H1 (cell line): Measurements from ENCODE around the gene FANCD2OS. TPM values are rescaled to one million over a fixed set of nuclear protein-coding genes. Genes with fewer than 3 reads are reported as not detected.

Experiments
- CTCF ChIA-PET: fragments of 300-600 bp; sonication (Branson Sonifier 250); formaldehyde crosslinking; loops from one replicate; lab custom pipeline; 2021; ENCODE audit not compliant: partially characterized antibody; lab: Charles Lee
- POLR2A ChIA-PET: fragments of 300-600 bp; sonication (Branson Sonifier 250); formaldehyde crosslinking; loops from one replicate; lab custom pipeline; 2021; ENCODE audit warnings: inconsistent platforms; ENCODE audit not compliant: partially characterized antibody; lab: Charles Lee
- DNase-seq, 2 experiments: peaks; one replicate each; pipeline versions ENCODE4 v3.0.0 to v3.0.0-alpha.2; 2010 to 2022; ENCODE audit warnings: low spot score in 2 of 2, low read depth in 1 of 2, mixed read lengths in 1 of 2
- FAIRE-seq: peaks from 2 replicates; lab custom pipeline; 2011; peaks lifted over from hg19 to GRCh38; lab: Jason Lieb, UNC
- H2AFZ ChIP-seq: 2 replicates; pipeline ENCODE4 v1.8.1; 2012; ENCODE audit warnings: low read length, inconsistent platforms
- H2AK5ac ChIP-seq: 2 replicates; pipeline ENCODE4 v1.6.1; 2013; ENCODE audit warnings: low read depth, low read length
- H2BK120ac ChIP-seq: replicated peaks from 2 replicates; pipeline ENCODE3; 2013; ENCODE audit warnings: low read depth, low read length, inconsistent platforms
- H2BK12ac ChIP-seq: 2 replicates; pipeline ENCODE4 v1.6.1; 2013; ENCODE audit warnings: low read depth, low read length
- H2BK15ac ChIP-seq: 2 replicates; pipeline ENCODE4 v1.6.1; 2013; ENCODE audit warnings: low read length
- H2BK20ac ChIP-seq: 2 replicates; pipeline ENCODE4 v1.6.1; 2013; ENCODE audit warnings: low read length
- H2BK5ac ChIP-seq: 2 replicates; pipeline ENCODE4 v1.6.1; 2013; ENCODE audit warnings: low read depth, low read length
- H3K14ac ChIP-seq: 2 replicates; pipeline ENCODE4 v1.6.1; 2013; ENCODE audit warnings: inconsistent platforms; ENCODE audit not compliant: insufficient read length
- H3K18ac ChIP-seq: 2 replicates; pipeline ENCODE4 v1.6.1; 2013; ENCODE audit warnings: low read length; ENCODE audit errors: extremely low read depth
- H3K23ac ChIP-seq: 2 replicates; pipeline ENCODE4 v1.6.1; 2013; ENCODE audit warnings: inconsistent platforms; ENCODE audit not compliant: insufficient read length
- H3K23me2 ChIP-seq: 2 replicates; pipeline ENCODE4 v1.6.1; 2013; ENCODE audit warnings: low read depth, low read length
- H3K27ac ChIP-seq: 2 replicates; pipeline ENCODE4 v1.6.1; 2011; ENCODE audit warnings: low read depth, low read length, inconsistent platforms
- H3K27me3 ChIP-seq, 4 experiments: replicated peaks in 1 of 4; 1 replicate in 1 of 4; 2 replicates in 3 of 4; pipeline versions ENCODE4 v1.6.1 to v1.8.1; 2011 to 2013; ENCODE audit warnings: low read length in 3 of 4, mild to moderate bottlenecking in 3 of 4, inconsistent platforms in 2 of 4, mixed read lengths in 2 of 4, moderate library complexity in 1 of 4; ENCODE audit not compliant: control insufficient read depth in 3 of 4, insufficient read depth in 3 of 4; ENCODE audit errors: extremely low read depth in 1 of 4
- H3K36me3 ChIP-seq, 4 experiments: 2 replicates each; pipeline versions ENCODE4 v1.6.1 to v1.8.1; 2011 to 2013; ENCODE audit warnings: mild to moderate bottlenecking in 4 of 4, low read length in 3 of 4, moderate library complexity in 2 of 4, control low read depth in 1 of 4, inconsistent platforms in 1 of 4; ENCODE audit not compliant: insufficient read depth in 4 of 4, control insufficient read depth in 2 of 4
- H3K4ac ChIP-seq: replicated peaks from 2 replicates; pipeline ENCODE3; 2013; ENCODE audit warnings: low read length, low read depth, mixed read lengths, inconsistent platforms; ENCODE audit not compliant: insufficient read length
- H3K4me1 ChIP-seq, 4 experiments: replicated peaks in 1 of 4; 1 replicate in 1 of 4; 2 replicates in 3 of 4; pipeline versions ENCODE4 v1.6.1 to v1.8.1; 2011 to 2013; ENCODE audit warnings: low read length in 3 of 4, inconsistent platforms in 2 of 4, mixed read lengths in 1 of 4; ENCODE audit not compliant: insufficient read depth in 4 of 4, control insufficient read depth in 3 of 4
- H3K4me2 ChIP-seq, 2 experiments: 2 replicates each; pipeline versions ENCODE4 v1.6.1 to v1.8.1; 2011 to 2013; ENCODE audit warnings: low read depth in 2 of 2, low read length in 2 of 2, control low read depth in 1 of 2, inconsistent platforms in 1 of 2, mild to moderate bottlenecking in 1 of 2; ENCODE audit not compliant: insufficient read depth in 1 of 2
- H3K4me3 ChIP-seq, 4 experiments: fragments of 200-600, 300-600 bp in 1 of 4; sonication (generic), shearing (Covaris generic), sonication (Bioruptor Twin) in 1 of 4; 2 replicates each; pipeline versions ENCODE4 v1.5.1 to v1.8.1; 2011 to 2016; ENCODE audit warnings: low read length in 4 of 4, low read depth in 3 of 4, control low read depth in 2 of 4, inconsistent platforms in 2 of 4, mild to moderate bottlenecking in 2 of 4, mixed read lengths in 1 of 4, moderate library complexity in 1 of 4; ENCODE audit not compliant: insufficient read depth in 2 of 4; ENCODE audit errors: extremely low read depth in 1 of 4
- H3K56ac ChIP-seq: replicated peaks from 2 replicates; pipeline ENCODE3; 2013; ENCODE audit warnings: low read depth, mild to moderate bottlenecking, mixed read lengths, low read length, inconsistent platforms; ENCODE audit not compliant: insufficient read length
- H3K79me1 ChIP-seq: 2 replicates; pipeline ENCODE4 v1.6.1; 2013; ENCODE audit warnings: low read depth, low read length, control low read depth
- H3K79me2 ChIP-seq, 2 experiments: 2 replicates each; pipeline versions ENCODE4 v1.6.1 to v1.8.1; 2012 to 2013; ENCODE audit warnings: low read length in 2 of 2, mild to moderate bottlenecking in 2 of 2, inconsistent platforms in 1 of 2; ENCODE audit not compliant: insufficient read depth in 2 of 2, control insufficient read depth in 1 of 2
- H3K9ac ChIP-seq, 4 experiments: replicated peaks in 1 of 4; 1 replicate in 1 of 4; 2 replicates in 3 of 4; pipeline versions ENCODE4 v1.6.1 to v1.8.1; 2011 to 2013; ENCODE audit warnings: low read depth in 3 of 4, low read length in 3 of 4, control low read depth in 2 of 4, mild to moderate bottlenecking in 2 of 4, moderate library complexity in 2 of 4, inconsistent platforms in 1 of 4; ENCODE audit errors: extremely low read depth in 1 of 4
- H3K9me3 ChIP-seq, 2 experiments: 2 replicates each; pipeline versions ENCODE4 v1.6.1 to v1.8.1; 2012 to 2013; ENCODE audit warnings: mild to moderate bottlenecking in 2 of 2, moderate library complexity in 2 of 2, control low read depth in 1 of 2, inconsistent platforms in 1 of 2, low read depth in 1 of 2, low read length in 1 of 2, mixed read lengths in 1 of 2; ENCODE audit not compliant: insufficient read depth in 2 of 2
- H4K20me1 ChIP-seq, 2 experiments: replicated peaks in 1 of 2; 2 replicates each; pipeline versions ENCODE3 to v1.8.1; 2011 to 2013; ENCODE audit warnings: inconsistent platforms in 2 of 2, low read length in 2 of 2, mild to moderate bottlenecking in 1 of 2; ENCODE audit not compliant: insufficient read depth in 2 of 2, control insufficient read depth in 1 of 2
- H4K5ac ChIP-seq: 2 replicates; pipeline ENCODE4 v1.6.1; 2013; ENCODE audit warnings: low read length, low read depth, mixed read lengths, inconsistent platforms; ENCODE audit not compliant: insufficient read length
- H4K8ac ChIP-seq: 2 replicates; pipeline ENCODE4 v1.8.0; 2013; ENCODE audit warnings: mild to moderate bottlenecking, moderate library complexity, low read length, inconsistent platforms; ENCODE audit not compliant: insufficient read depth; ENCODE audit errors: extremely low read depth
- H4K91ac ChIP-seq: replicated peaks from 2 replicates; pipeline ENCODE3; 2013; ENCODE audit warnings: low read length, mixed read lengths, inconsistent platforms; ENCODE audit not compliant: insufficient read length
- JUN ChIP-seq: IDR thresholded peaks from 2 replicates; pipeline ENCODE4 v1.6.1; 2011; ENCODE audit warnings: low read depth, mild to moderate bottlenecking, improper control_type of control experiment, low read length
- KDM4A ChIP-seq: IDR thresholded peaks from one replicate; pipeline ENCODE4 v1.7.1; 2012; ENCODE audit warnings: low read depth, mild to moderate bottlenecking, moderate library complexity, low read length, inconsistent platforms; ENCODE audit not compliant: severe bottlenecking
- MAFK ChIP-seq: IDR thresholded peaks from 2 replicates; pipeline ENCODE4 v1.6.1; 2012; ENCODE audit warnings: low read depth, mild to moderate bottlenecking, improper control_type of control experiment, low read length
- NRF1 ChIP-seq: IDR thresholded peaks from 2 replicates; pipeline ENCODE4 v1.6.1; 2011; ENCODE audit warnings: mild to moderate bottlenecking, low read depth, low read length, improper control_type of control experiment
- PHF8 ChIP-seq: fragments of 200-600 bp; sonication (generic); conservative IDR thresholded peaks from 2 replicates; pipeline ENCODE4 v1.7.1; 2012; ENCODE audit warnings: low read depth, mild to moderate bottlenecking, inconsistent platforms, low read length, moderate library complexity
- POLR2A ChIP-seq, 2 experiments: IDR thresholded peaks; 1 replicate in 1 of 2; 2 replicates in 1 of 2; pipeline ENCODE4 v1.6.1; 2011; ENCODE audit warnings: low read depth in 2 of 2, low read length in 2 of 2, mild to moderate bottlenecking in 2 of 2; ENCODE audit errors: control extremely low read depth in 1 of 2
- POLR2AphosphoS5 ChIP-seq: IDR thresholded peaks from 2 replicates; pipeline ENCODE4 v1.6.1; 2011; ENCODE audit warnings: low read depth, low read length
- SAP30 ChIP-seq: fragments of 300-600 bp; sonication (generic); IDR thresholded peaks from 2 replicates; pipeline ENCODE4 v1.7.1; 2012; ENCODE audit warnings: low read length, moderate library complexity, mild to moderate bottlenecking, inconsistent platforms; ENCODE audit not compliant: insufficient read depth, insufficient replicate concordance
- SIN3A ChIP-seq, 2 experiments: IDR thresholded peaks in 1 of 2; conservative IDR thresholded peaks in 1 of 2; 2 replicates each; pipeline ENCODE4 v1.6.1; 2011 to 2012; ENCODE audit warnings: low read length in 2 of 2, improper control_type of control experiment in 1 of 2, low read depth in 1 of 2, mild to moderate bottlenecking in 1 of 2
- TAF1 ChIP-seq: IDR thresholded peaks from 2 replicates; pipeline ENCODE4 v1.6.1; 2011; ENCODE audit warnings: mild to moderate bottlenecking, low read depth, low read length
- YY1 ChIP-seq: IDR thresholded peaks from 2 replicates; pipeline ENCODE4 v1.6.1; 2011; ENCODE audit warnings: low read depth, mild to moderate bottlenecking, low read length
- WGBS, 2 experiments: shearing (Covaris generic) in 1 of 2; methylation state at CpG; one replicate each; pipeline versions ENCODE4 v1.1.6 to v1.1.7; 2013 to 2015; ENCODE audit warnings: low lambda C conversion rate in 2 of 2, mixed read lengths in 2 of 2, inconsistent platforms in 1 of 2, low coverage in 1 of 2, missing lambda C conversion rate in 1 of 2; ENCODE audit not compliant: insufficient replicate concordance in 2 of 2, insufficient coverage in 1 of 2, insufficient read length in 1 of 2; ENCODE audit errors: extremely low coverage in 1 of 2, missing lambda C conversion rate in 1 of 2; 5-methylcytosine and 5-hydroxymethylcytosine counted together
- polyA plus RNA-seq, 7 experiments: library from polyadenylated mRNA; depleted of rRNA in 3 of 7; stranded (reverse) in 5 of 7; unstranded in 2 of 7; fragments of >200 nt in 5 of 7; fragments of 200-250 nt in 2 of 7; gene quantifications; 1 replicate in 5 of 7; 2 replicates in 1 of 7; 4 replicates in 1 of 7; pipeline versions ENCODE4 v1.2.1 to v1.2.3, GENCODE V29; 2011 to 2013; ENCODE audit warnings: missing spikeins in 2 of 7, mixed read lengths in 2 of 7
- total RNA-seq: library from RNA; stranded (reverse); fragmentation: NEBNext Ultra II Directional; extraction: Animal tissue kit (Norgen Biotek cat#: 25700); gene quantifications from 2 replicates; pipeline ENCODE4 v1.2.1, GENCODE V29; 2021

Gene FANCD2OS
- total and polyA plus RNA-seq, 2 of the 8 experiments (the other 6 are each of a cell fraction or from before 2014, with no cell fraction given): not detected

DNA sequence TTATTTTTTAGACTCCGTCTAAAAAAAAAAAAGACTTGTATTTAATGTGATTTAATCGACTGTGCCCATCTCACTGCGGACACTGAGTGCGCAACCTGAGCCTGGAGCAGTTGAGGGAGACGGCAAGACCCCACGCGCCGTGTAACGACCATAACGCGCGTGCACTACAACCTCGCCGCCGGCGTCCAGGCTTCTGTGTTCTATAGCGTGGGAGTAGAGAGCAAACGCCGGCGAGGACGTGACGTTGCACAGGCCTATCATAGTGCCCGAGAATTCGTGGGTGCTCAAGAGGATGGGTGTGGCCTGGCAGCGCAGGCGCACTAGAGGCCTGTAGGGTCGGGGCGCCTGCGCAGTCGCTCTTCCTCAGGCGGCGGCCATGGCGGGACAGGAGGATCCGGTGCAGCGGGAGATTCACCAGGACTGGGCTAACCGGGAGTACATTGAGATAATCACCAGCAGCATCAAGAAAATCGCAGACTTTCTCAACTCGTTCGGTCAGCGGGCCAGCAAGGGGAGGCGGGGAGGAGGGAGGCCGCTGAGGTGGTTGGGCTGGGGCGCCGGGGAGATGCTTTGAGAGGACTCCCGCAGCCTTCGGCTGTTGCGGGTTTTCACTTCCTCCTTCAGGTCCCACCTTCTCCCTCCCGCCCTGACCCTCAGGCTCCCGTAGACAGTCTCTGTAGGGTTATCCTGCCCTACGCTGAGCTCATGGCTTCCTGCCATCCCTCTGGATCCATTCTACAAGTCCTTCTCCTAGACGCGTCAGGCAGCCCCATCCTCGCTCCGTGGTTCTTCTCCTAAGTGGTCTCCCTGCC, 7.5 kb upstream of the FANCD2OS start, which contains the start of gene BRK1:
TSS of gene BRK1 (plus strand) at position 350 of the 812 bp plus-strand sequence. CDS start at position 377, 27 bp downstream.
- peak within 1 kb of the TSS; percentile 72 to 92 (median 76) for H3K9ac ChIP-seq
- peaks cover 0 to 3% of the 10 kb centered on the region in 2 experiments for H4K20me1 ChIP-seq
- ChIA-PET POLR2A (interaction anchor here (0.9 to 1.4 kb wide), 3 partner anchors 10 to 99 kb away, joined by 3 read pairs; partner anchors contain the start of gene VHL), CTCF (interaction anchor here (0.7 to 1.5 kb wide), 5 partner anchors 13 to 148 kb away, joined by 3 to 4 read pairs (median 4); no protein-coding TSS in a partner anchor)
- no peak within 1 kb of the TSS for H2BK120ac ChIP-seq
- peaks cover 0 to 3% (median 0%) of the 10 kb centered on the region in 4 experiments; a peak in 2 of 7 replicates for H3K4me1 ChIP-seq
- peak within 1 kb of the TSS; percentile 85 to 99 (median 96) for H3K4me3 ChIP-seq
- H3K9me3 ChIP-seq: no peaks in the 10 kb centered on the region
- peak within 1 kb of the TSS; percentile 86 for H2AFZ ChIP-seq
- no peak within 1 kb of the TSS for H3K23ac ChIP-seq
- peak within 1 kb of the TSS; percentile 58 for H3K27ac ChIP-seq
- peak within 1 kb of the TSS; percentile 79; the same call in 1 of the 2 replicates for H2AK5ac ChIP-seq
- H3K79me1 ChIP-seq: peaks cover 12% of the 10 kb centered on the region
- DNase-seq: peak; percentile 75 to 85
- no peak within 1 kb of the TSS for H2BK15ac ChIP-seq
- no peaks in the 10 kb centered on the region for H3K27me3 ChIP-seq
- H3K4ac ChIP-seq: peak within 1 kb of the TSS; percentile 89
- no peak within 1 kb of the TSS for H3K14ac ChIP-seq
- peak within 1 kb of the TSS; percentile 50; the same call in 1 of the 2 replicates for H2BK12ac ChIP-seq
- peak within 1 kb of the TSS; percentile 99 for H4K5ac ChIP-seq
- peak; percentile 36 for FAIRE-seq
- H3K56ac ChIP-seq: peak within 1 kb of the TSS; percentile 73
- peak within 1 kb of the TSS; percentile 99 for H3K18ac ChIP-seq
- peaks cover 9% of the 10 kb centered on the region for H3K23me2 ChIP-seq
- no peak within 1 kb of the TSS for H2BK20ac ChIP-seq
- H4K91ac ChIP-seq: peak within 1 kb of the TSS; percentile 96
- 3% methylated on average over 53 of the region's 54 CpGs; no CpG with 5 or more reads in 1 of the 2 experiments for WGBS, 2 experiments
- H4K8ac ChIP-seq: peak within 1 kb of the TSS; percentile 94
- H2BK5ac ChIP-seq: peak within 1 kb of the TSS; percentile 85
- H3K36me3 ChIP-seq: peaks cover 0 to 5% (median 2%) of the 10 kb centered on the region in 4 experiments; a peak in 2 of 8 replicates
- H3K4me2 ChIP-seq: peak within 1 kb of the TSS; percentile 91 to 100
- H3K79me2 ChIP-seq: peaks cover 13 to 39% of the 10 kb centered on the region in 2 experiments
- TF ChIP-seq POLR2A (IDR thresholded peaks at IDR 0.05; ENCODE audit: control extremely low read depth in 1 of 2, low read depth in 2 of 2, low read length in 2 of 2): peak; percentile 42 to 83
- peak; percentile 52 to 88; a peak in 2 of 4 replicates for TF ChIP-seq SIN3A (conservative IDR thresholded peaks at IDR 0.05 in 1 of 2, IDR thresholded peaks at IDR 0.05 in 1 of 2; ENCODE audit: low read depth in 1 of 2, low read length in 2 of 2)
- peak; percentile 91 for TF ChIP-seq POLR2AphosphoS5
- no peak for TF ChIP-seq MAFK
- peak; percentile 77 for TF ChIP-seq KDM4A
- TF ChIP-seq TAF1: peak; percentile 87
- TF ChIP-seq NRF1: peak; percentile 91
- TF ChIP-seq YY1: peak; percentile 91
- TF ChIP-seq JUN: no peak
- peak; percentile 88 for TF ChIP-seq SAP30
- peak; percentile 77 for TF ChIP-seq PHF8
